Neutrophil (primary cell): Measurements from ENCODE around the gene MLN.

ENCODE experiments used
- H3K27ac ChIP-seq: fragments of 200-600 bp; sonication (generic); 2 replicates; pipeline ENCODE4 v1.5.1; 2016; ENCODE audit warnings: mild to moderate bottlenecking, moderate library complexity
- H3K27me3 ChIP-seq: fragments of 200-600 bp; sonication (generic); 2 replicates; pipeline ENCODE4 v1.6.0; 2016; ENCODE audit warnings: mild to moderate bottlenecking
- H3K36me3 ChIP-seq: fragments of 200-600 bp; sonication (generic); 2 replicates; pipeline ENCODE4 v1.5.1; 2017
- H3K4me1 ChIP-seq, 2 experiments: fragments of 200-600 bp in 1 of 2; sonication (generic) in 1 of 2; 1 replicate in 1 of 2; 2 replicates in 1 of 2; pipeline versions ENCODE4 v1.5.1 to v1.6.1; 2013 to 2016; ENCODE audit warnings: low read depth in 1 of 2, low read length in 1 of 2, mild to moderate bottlenecking in 1 of 2, moderate library complexity in 1 of 2; ENCODE audit not compliant: control insufficient read depth in 1 of 2, insufficient read depth in 1 of 2
- H3K4me3 ChIP-seq, 2 experiments: fragments of 200-600 bp in 1 of 2; sonication (generic) in 1 of 2; 1 replicate in 1 of 2; 2 replicates in 1 of 2; pipeline ENCODE4 v1.5.1; 2013 to 2016; ENCODE audit warnings: low read depth in 1 of 2, low read length in 1 of 2, mild to moderate bottlenecking in 1 of 2, moderate library complexity in 1 of 2
- H3K9me3 ChIP-seq: fragments of 200-600 bp; sonication (generic); 2 replicates; pipeline ENCODE4 v1.5.1; 2016
- TF ChIP-seq, protein P1 (sequence below): fragments of 200-600 bp; sonication (generic); IDR thresholded peaks from 2 replicates; pipeline ENCODE4 v1.5.1; 2016; ENCODE audit warnings: antibody characterized with exemption

MLN gene

GRCh38 chr6:33827546-33828451 is 24.0 kb upstream of the MLN start:
- no peaks in the 10 kb centered on the region for H3K9me3 ChIP-seq
- H3K27ac ChIP-seq: no peak overlapping the region
- peaks cover 6% of the 10 kb centered on the region for H3K27me3 ChIP-seq
- H3K4me1 ChIP-seq: no peaks in the 10 kb centered on the region
- TF ChIP-seq, protein P1, sequence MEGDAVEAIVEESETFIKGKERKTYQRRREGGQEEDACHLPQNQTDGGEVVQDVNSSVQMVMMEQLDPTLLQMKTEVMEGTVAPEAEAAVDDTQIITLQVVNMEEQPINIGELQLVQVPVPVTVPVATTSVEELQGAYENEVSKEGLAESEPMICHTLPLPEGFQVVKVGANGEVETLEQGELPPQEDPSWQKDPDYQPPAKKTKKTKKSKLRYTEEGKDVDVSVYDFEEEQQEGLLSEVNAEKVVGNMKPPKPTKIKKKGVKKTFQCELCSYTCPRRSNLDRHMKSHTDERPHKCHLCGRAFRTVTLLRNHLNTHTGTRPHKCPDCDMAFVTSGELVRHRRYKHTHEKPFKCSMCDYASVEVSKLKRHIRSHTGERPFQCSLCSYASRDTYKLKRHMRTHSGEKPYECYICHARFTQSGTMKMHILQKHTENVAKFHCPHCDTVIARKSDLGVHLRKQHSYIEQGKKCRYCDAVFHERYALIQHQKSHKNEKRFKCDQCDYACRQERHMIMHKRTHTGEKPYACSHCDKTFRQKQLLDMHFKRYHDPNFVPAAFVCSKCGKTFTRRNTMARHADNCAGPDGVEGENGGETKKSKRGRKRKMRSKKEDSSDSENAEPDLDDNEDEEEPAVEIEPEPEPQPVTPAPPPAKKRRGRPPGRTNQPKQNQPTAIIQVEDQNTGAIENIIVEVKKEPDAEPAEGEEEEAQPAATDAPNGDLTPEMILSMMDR: no peak
- H3K36me3 ChIP-seq: no peaks in the 10 kb centered on the region
- no peak overlapping the region for H3K4me3 ChIP-seq

DNA sequence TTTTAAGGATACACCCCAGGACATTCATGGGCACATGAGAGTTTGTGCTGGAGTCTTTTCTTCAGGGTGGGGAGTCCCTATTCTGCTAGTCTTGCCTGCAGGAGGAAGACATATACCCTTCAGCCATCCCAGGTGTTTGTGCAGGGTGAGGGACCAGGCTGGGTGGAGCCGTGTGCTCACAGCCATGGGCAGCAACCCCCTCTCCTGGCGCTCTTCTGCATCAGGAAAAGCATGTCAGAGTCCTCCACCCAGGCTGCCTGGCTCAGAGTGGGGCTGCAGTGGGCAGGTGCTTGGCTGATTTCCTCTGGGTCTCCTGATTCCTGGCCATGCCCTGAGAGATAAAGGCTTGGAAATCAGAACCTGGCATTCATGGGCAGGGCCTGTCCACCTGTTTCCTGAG is 22.7 kb upstream of the MLN start:
- Histone ChIP-seq H3K4me1 (no peaks in the 10 kb centered on the region), H3K27me3 (peaks cover 19% of the 10 kb centered on the region), H3K36me3 (no peaks in the 10 kb centered on the region), H3K4me3 (no peak overlapping the region), H3K9me3 (no peaks in the 10 kb centered on the region), H3K27ac (no peak overlapping the region)
- TF ChIP-seq, protein P1: no peak

GRCh38 chr6:33824461-33825154 is 20.8 kb upstream of the MLN start:
- no peaks in the 10 kb centered on the region for H3K36me3 ChIP-seq
- no peaks in the 10 kb centered on the region for H3K9me3 ChIP-seq
- no peaks in the 10 kb centered on the region for H3K4me1 ChIP-seq
- H3K27ac ChIP-seq: no peak overlapping the region
- H3K27me3 ChIP-seq: peaks cover 33% of the 10 kb centered on the region
- H3K4me3 ChIP-seq: no peak overlapping the region
- TF ChIP-seq, protein P1: no peak

DNA sequence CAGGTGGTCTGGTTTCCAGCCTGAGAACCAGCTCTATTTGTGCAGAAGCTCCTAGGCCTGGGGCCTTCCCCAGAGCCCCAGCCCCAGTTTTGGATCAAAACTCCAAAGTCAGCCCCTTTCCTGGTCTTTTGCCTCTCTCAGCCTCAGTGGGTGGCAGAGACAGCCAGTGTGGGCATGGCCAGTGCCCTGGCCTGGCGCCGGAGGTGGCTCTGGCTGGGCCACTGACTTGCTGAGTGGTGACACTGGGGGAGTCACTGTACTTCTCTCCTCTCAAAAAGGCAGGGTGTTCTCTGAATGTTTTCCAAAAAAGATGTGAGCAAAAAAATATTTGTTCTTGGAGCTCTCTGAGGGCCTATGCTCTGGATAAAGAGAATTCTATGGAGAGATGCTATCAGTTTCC is 20.0 kb upstream of the MLN start:
- H3K27ac ChIP-seq: no peak overlapping the region
- TF ChIP-seq, protein P1: no peak
- H3K9me3 ChIP-seq: no peaks in the 10 kb centered on the region
- H3K27me3 ChIP-seq: peaks cover 33% of the 10 kb centered on the region
- H3K4me1 ChIP-seq: no peaks in the 10 kb centered on the region
- no peak overlapping the region for H3K4me3 ChIP-seq
- H3K36me3 ChIP-seq: no peaks in the 10 kb centered on the region

- Histone ChIP-seq H3K4me1 (no peaks in the 10 kb centered on the region), H3K36me3 (no peaks in the 10 kb centered on the region), H3K9me3 (no peaks in the 10 kb centered on the region), H3K27ac (no peak overlapping the region), H3K27me3 (peaks cover 36% of the 10 kb centered on the region), H3K4me3 (no peak overlapping the region)
- TF ChIP-seq, protein P1: no peak
These were observed 19.0 kb upstream of the MLN start for GRCh38 chr6:33822575-33823395.
